Fibroblast of lung (primary cell): ENCODE measurements around the gene ASGR1. TPM values are rescaled to one million over a fixed set of nuclear protein-coding genes. Genes with fewer than 3 reads are reported as not detected.

ENCODE experiments used
- DNase-seq, 2 donors: peaks; one replicate each; pipeline versions ENCODE4 v3.0.0 to v3.0.0-alpha.2; 2010; ENCODE audit warnings: low read depth in 2 of 2
- H2AFZ ChIP-seq: 2 replicates; pipeline ENCODE4 v1.5.1; 2012; ENCODE audit warnings: low read length, control low read depth, inconsistent platforms
- H3K27ac ChIP-seq: 2 replicates; pipeline ENCODE4 v1.5.1; 2011; ENCODE audit warnings: low read length, control low read depth; ENCODE audit not compliant: insufficient read depth
- H3K27me3 ChIP-seq: 2 replicates; pipeline ENCODE4 v1.5.1; 2011; ENCODE audit warnings: mild to moderate bottlenecking, low read length; ENCODE audit not compliant: control insufficient read depth, insufficient read depth
- H3K36me3 ChIP-seq: 2 replicates; pipeline ENCODE4 v1.5.1; 2011; ENCODE audit warnings: low read length; ENCODE audit not compliant: control insufficient read depth, insufficient read depth
- H3K4me1 ChIP-seq: 2 replicates; pipeline ENCODE4 v1.5.1; 2011; ENCODE audit warnings: low read length; ENCODE audit not compliant: control insufficient read depth, insufficient read depth; ENCODE audit errors: extremely low read depth
- H3K4me2 ChIP-seq: 2 replicates; pipeline ENCODE4 v1.5.1; 2011; ENCODE audit warnings: low read length, control low read depth; ENCODE audit not compliant: insufficient read depth; ENCODE audit errors: extremely low read depth
- H3K4me3 ChIP-seq, 4 experiments: fragments of 200-600 bp in 1 of 4; sonication (generic) in 1 of 4; replicated peaks in 1 of 4; 2 replicates each; pipeline ENCODE4 v1.5.1; 2011 to 2016; ENCODE audit warnings: low read length in 4 of 4, low read depth in 3 of 4, mild to moderate bottlenecking in 3 of 4, control low read depth in 2 of 4, inconsistent platforms in 1 of 4, mixed read lengths in 1 of 4; ENCODE audit not compliant: insufficient read depth in 1 of 4; ENCODE audit errors: control extremely low read depth in 1 of 4
- H3K79me2 ChIP-seq: 2 replicates; pipeline ENCODE4 v1.5.1; 2012; ENCODE audit warnings: mild to moderate bottlenecking, low read length, inconsistent platforms; ENCODE audit not compliant: control insufficient read depth, insufficient read depth
- H3K9ac ChIP-seq: 2 replicates; pipeline ENCODE4 v1.5.1; 2011; ENCODE audit warnings: mild to moderate bottlenecking, low read length, control low read depth; ENCODE audit not compliant: insufficient read depth
- H3K9me3 ChIP-seq: 2 replicates; pipeline ENCODE4 v1.5.1; 2012; ENCODE audit warnings: low read depth, low read length; ENCODE audit not compliant: control insufficient read depth, insufficient read depth
- H4K20me1 ChIP-seq: 2 replicates; pipeline ENCODE4 v1.5.1; 2011; ENCODE audit warnings: low read length; ENCODE audit not compliant: control insufficient read depth, insufficient read depth; ENCODE audit errors: extremely low read depth
- CTCF ChIP-seq, 2 donors: IDR thresholded peaks in 1 of 2; conservative IDR thresholded peaks in 1 of 2; 1 replicate in 1 of 2; 2 replicates in 1 of 2; pipeline ENCODE4 v1.5.1; 2011 to 2012; ENCODE audit warnings: low read length in 2 of 2, control low read depth in 1 of 2, inconsistent platforms in 1 of 2, low read depth in 1 of 2, mild to moderate bottlenecking in 1 of 2
- EZH2 ChIP-seq: IDR thresholded peaks from 2 replicates; pipeline ENCODE4 v1.5.1; 2012; ENCODE audit warnings: low read length, control low read depth, mild to moderate bottlenecking; ENCODE audit errors: missing control alignments
- polyA plus RNA-seq, 2 donors: library from polyadenylated mRNA; depleted of rRNA in 1 of 2; stranded (reverse) in 1 of 2; unstranded in 1 of 2; fragments of >200 nt; gene quantifications; 2 replicates each; pipeline ENCODE4 v1.2.1, GENCODE V29; 2011 to 2012; ENCODE audit warnings: missing spikeins in 1 of 2
- total RNA-seq: library from RNA; depleted of rRNA; stranded (reverse); fragments of >200 nt; gene quantifications from 2 replicates; pipeline ENCODE4 v1.2.1, GENCODE V29; 2014

Gene ASGR1
- total and polyA plus RNA-seq, 2 donors (not counting 1 experiment from before 2014, with no cell fraction given) = 0.14 to 0.66 TPM

- Histone ChIP-seq H3K4me3 (no peak overlapping the region), H3K27ac (no peak overlapping the region), H3K9ac (no peak overlapping the region), H3K9me3 (no peaks in the 10 kb centered on the region), H3K4me2 (no peak overlapping the region), H3K79me2 (no peaks in the 10 kb centered on the region), H4K20me1 (no peaks in the 10 kb centered on the region), H3K4me1 (no peaks in the 10 kb centered on the region), H3K27me3 (peaks cover under 1% of the 10 kb centered on the region), H2AFZ (no peak overlapping the region), H3K36me3 (no peaks in the 10 kb centered on the region)
- TF ChIP-seq EZH2 (no peak), CTCF (conservative IDR thresholded peaks at IDR 0.05 in 1 of 2, IDR thresholded peaks at IDR 0.05 in 1 of 2; ENCODE audit: low read depth in 1 of 2, low read length in 2 of 2) (no peak)
- no peak for DNase-seq
These were observed 47.8 kb downstream of the ASGR1 start for GRCh38 chr17:7131423-7131791.

- Histone ChIP-seq H3K9me3 (no peaks in the 10 kb centered on the region), H3K4me1 (no peaks in the 10 kb centered on the region), H3K79me2 (no peaks in the 10 kb centered on the region), H3K4me2 (no peak overlapping the region), H4K20me1 (no peaks in the 10 kb centered on the region), H3K27me3 (no peaks in the 10 kb centered on the region), H3K9ac (no peak overlapping the region), H3K4me3 (no peak overlapping the region), H2AFZ (no peak overlapping the region), H3K27ac (no peak overlapping the region), H3K36me3 (no peaks in the 10 kb centered on the region)
- no peak for DNase-seq
- no peak for TF ChIP-seq CTCF (conservative IDR thresholded peaks at IDR 0.05 in 1 of 2, IDR thresholded peaks at IDR 0.05 in 1 of 2; ENCODE audit: low read depth in 1 of 2, low read length in 2 of 2)
- no peak for TF ChIP-seq EZH2
These were observed 48.3 kb downstream of the ASGR1 start for GRCh38 chr17:7130621-7131422.

GRCh38 chr17:7129311-7129710 lies 49.9 kb downstream of the ASGR1 start:
- H3K4me1 ChIP-seq = no peaks in the 10 kb centered on the region

More at GRCh38 chr17:7129311-7129710, 49.9 kb downstream of the ASGR1 start:
- TF ChIP-seq EZH2 = no peak
- no peak for TF ChIP-seq CTCF (conservative IDR thresholded peaks at IDR 0.05 in 1 of 2, IDR thresholded peaks at IDR 0.05 in 1 of 2; ENCODE audit: low read depth in 1 of 2, low read length in 2 of 2)
- H3K27ac ChIP-seq = no peak overlapping the region
- no peaks in the 10 kb centered on the region for H3K36me3 ChIP-seq
- no peak overlapping the region for H3K4me3 ChIP-seq
- no peak overlapping the region for H2AFZ ChIP-seq
- no peaks in the 10 kb centered on the region for H3K27me3 ChIP-seq
- H3K79me2 ChIP-seq = no peaks in the 10 kb centered on the region
- H3K4me2 ChIP-seq = no peak overlapping the region
- H3K9me3 ChIP-seq = no peaks in the 10 kb centered on the region
- no peak overlapping the region for H3K9ac ChIP-seq
- DNase-seq = no peak
- no peaks in the 10 kb centered on the region for H4K20me1 ChIP-seq
